Measurements from ENCODE around the gene CCDC167. TPM values are rescaled to one million over a fixed set of nuclear protein-coding genes. Genes with fewer than 3 reads are reported as not detected.
A peak's percentile ranks its signal among the peaks of the same experiment; 100 is the strongest.

CCDC167 gene
- total RNA-seq, 1 donor from 2014 or later: 24.8 TPM

DNA sequence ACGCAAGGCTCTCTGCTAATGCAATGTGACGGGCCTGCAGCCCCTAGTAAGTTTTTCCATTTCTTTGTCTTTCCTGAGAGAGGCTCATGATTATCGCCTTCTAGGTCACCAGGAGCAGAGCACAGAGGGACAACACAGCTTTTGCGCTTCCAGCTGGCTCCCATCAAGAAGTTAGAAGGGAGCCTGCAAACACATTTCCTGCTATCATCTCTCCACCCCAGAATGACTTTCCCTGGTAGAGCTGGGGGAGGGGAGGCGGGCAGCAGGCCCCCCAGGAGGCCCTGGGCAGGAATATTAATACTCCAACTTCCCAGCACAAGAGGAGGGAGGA is 35.7 kb upstream of the CCDC167 start:
- no peak for TF ChIP-seq CTCF (IDR thresholded peaks at IDR 0.05; ENCODE audit: unreplicated experiment)
- Mint-ChIP-seq H3K27me3 (ENCODE audit: low read depth) (peaks cover 74% of the 10 kb centered on the region), H3K27ac (peak overlapping the region; percentile 64), H3K36me3 (no peaks in the 10 kb centered on the region), H3K4me1 (peaks cover 19% of the 10 kb centered on the region), H3K9me3 (no peaks in the 10 kb centered on the region), H3K4me3 (peak overlapping the region; percentile 61)
- DNase-seq (ENCODE audit: low spot score in 2 of 2, unreplicated experiment in 2 of 2): no peak

DNA sequence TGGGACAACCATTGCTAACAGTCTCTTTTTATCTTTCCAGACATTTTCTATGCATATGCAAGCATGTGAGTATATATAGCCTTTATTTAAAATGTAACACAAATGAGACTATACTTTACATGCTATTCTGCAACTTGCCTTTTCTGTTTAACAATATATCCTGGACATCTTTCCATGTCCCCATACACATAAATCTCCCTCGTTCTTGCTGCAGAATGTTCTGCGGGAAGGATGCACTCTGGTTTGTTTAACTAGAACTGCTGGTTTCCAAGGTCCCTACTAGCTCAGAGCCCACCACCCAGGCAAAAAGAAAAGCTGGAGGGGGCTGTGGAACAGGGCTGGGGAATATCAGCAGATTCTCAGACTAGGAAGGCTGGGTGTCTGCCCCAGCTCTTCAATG is 35.2 kb upstream of the CCDC167 start:
- Mint-ChIP-seq H3K27ac (no peak overlapping the region), H3K27me3 (ENCODE audit: low read depth) (peaks cover 77% of the 10 kb centered on the region), H3K4me1 (peaks cover 19% of the 10 kb centered on the region), H3K36me3 (no peaks in the 10 kb centered on the region), H3K9me3 (no peaks in the 10 kb centered on the region), H3K4me3 (peak overlapping the region; percentile 61)
- no peak for TF ChIP-seq CTCF (IDR thresholded peaks at IDR 0.05; ENCODE audit: unreplicated experiment)
- DNase-seq (ENCODE audit: low spot score in 2 of 2, unreplicated experiment in 2 of 2): no peak

GRCh38 chr6:37532122-37532521 is 32.4 kb upstream of the CCDC167 start:
- DNase-seq (ENCODE audit: low spot score in 2 of 2, unreplicated experiment in 2 of 2): no peak
- Mint-ChIP-seq H3K4me1 (peaks cover 15% of the 10 kb centered on the region), H3K27ac (no peak overlapping the region), H3K36me3 (no peaks in the 10 kb centered on the region), H3K4me3 (no peak overlapping the region), H3K9me3 (no peaks in the 10 kb centered on the region), H3K27me3 (ENCODE audit: low read depth) (peaks cover 63% of the 10 kb centered on the region)
- TF ChIP-seq CTCF (IDR thresholded peaks at IDR 0.05; ENCODE audit: unreplicated experiment): no peak

GRCh38 chr6:37531437-37532036 is 31.8 kb upstream of the CCDC167 start:
- Mint-ChIP-seq H3K27ac (no peak overlapping the region), H3K27me3 (ENCODE audit: low read depth) (peaks cover 61% of the 10 kb centered on the region), H3K9me3 (no peaks in the 10 kb centered on the region), H3K4me3 (no peak overlapping the region), H3K36me3 (no peaks in the 10 kb centered on the region), H3K4me1 (peaks cover 12% of the 10 kb centered on the region)
- TF ChIP-seq CTCF (IDR thresholded peaks at IDR 0.05; ENCODE audit: unreplicated experiment): no peak
- DNase-seq (ENCODE audit: low spot score in 2 of 2, unreplicated experiment in 2 of 2): no peak

DNA sequence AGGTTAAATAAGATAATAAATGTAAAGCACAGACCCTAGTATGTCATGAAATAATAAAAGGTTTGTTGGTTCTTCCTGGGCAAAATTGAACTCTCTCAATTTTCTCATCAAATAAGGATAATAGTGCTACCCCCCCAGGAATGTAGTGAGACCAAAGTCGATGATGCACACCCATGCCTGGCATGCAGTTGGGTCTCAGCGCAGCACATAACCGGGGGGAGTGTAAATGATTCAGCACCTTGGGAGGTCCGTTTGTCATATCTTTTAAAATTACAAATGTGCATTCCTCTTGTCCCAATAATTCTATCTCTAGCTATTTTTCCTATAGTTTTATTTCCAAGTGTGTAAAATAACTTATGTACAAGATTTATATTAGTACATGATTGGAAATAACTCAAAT is 31.3 kb upstream of the CCDC167 start:
- H3K9me3 Mint-ChIP-seq: no peaks in the 10 kb centered on the region
- H3K27me3 Mint-ChIP-seq (ENCODE audit: low read depth): peaks cover 56% of the 10 kb centered on the region
- no peaks in the 10 kb centered on the region for H3K36me3 Mint-ChIP-seq
- H3K27ac Mint-ChIP-seq: no peak overlapping the region
- peaks cover 11% of the 10 kb centered on the region for H3K4me1 Mint-ChIP-seq
- no peak for TF ChIP-seq CTCF (IDR thresholded peaks at IDR 0.05; ENCODE audit: unreplicated experiment)
- no peak for DNase-seq (ENCODE audit: low spot score in 2 of 2, unreplicated experiment in 2 of 2)
- no peak overlapping the region for H3K4me3 Mint-ChIP-seq

DNA sequence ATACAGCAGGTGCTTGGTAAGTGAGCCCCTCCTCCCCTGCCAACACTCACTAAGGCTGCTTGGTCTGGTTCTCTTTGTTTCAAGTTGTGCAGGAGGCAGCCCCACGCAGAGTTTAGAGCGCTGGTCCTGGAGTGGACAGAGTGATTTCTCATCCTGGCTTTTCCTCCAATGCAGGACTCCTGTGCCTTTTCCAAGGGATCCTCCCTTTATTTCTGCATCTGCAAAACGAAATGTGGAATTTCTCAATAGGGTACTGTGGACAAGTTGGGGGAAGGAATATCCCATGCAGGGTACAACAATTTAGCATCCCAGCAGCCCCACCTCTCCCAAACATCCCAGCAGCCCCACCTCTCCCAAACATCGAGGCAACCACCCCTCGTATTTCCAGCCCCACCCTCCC is 30.6 kb upstream of the CCDC167 start:
- Mint-ChIP-seq H3K27ac (no peak overlapping the region), H3K9me3 (no peaks in the 10 kb centered on the region), H3K4me3 (no peak overlapping the region), H3K27me3 (ENCODE audit: low read depth) (peaks cover 55% of the 10 kb centered on the region), H3K4me1 (peaks cover 4% of the 10 kb centered on the region), H3K36me3 (no peaks in the 10 kb centered on the region)
- no peak for TF ChIP-seq CTCF (IDR thresholded peaks at IDR 0.05; ENCODE audit: unreplicated experiment)
- DNase-seq (ENCODE audit: low spot score in 2 of 2, unreplicated experiment in 2 of 2): no peak
